Right lobe of liver (tissue), 6 donors: ENCODE results near the gene SYNE2. TPM values are rescaled to one million over a fixed set of nuclear protein-coding genes. Genes with fewer than 3 reads are reported as not detected.

Experiments used
- ATAC-seq, 4 donors: fragments of 200-7000 bp; cut with Tn5 transposase; one replicate each; pipeline ENCODE4 v1.9.1; 2020; ENCODE audit warnings: mild to moderate bottlenecking in 4 of 4, moderate library complexity in 4 of 4
- DNase-seq, 3 donors: peaks; one replicate each; pipeline ENCODE4 v3.0.0-alpha.2; 2020
- H3K27ac ChIP-seq, 3 donors: fragments of 200-600 bp; one replicate each; pipeline ENCODE4 v1.8.0; 2022
- H3K27me3 ChIP-seq, 2 donors: fragments of 200-600 bp; one replicate each; pipeline ENCODE4 v1.8.0; 2022
- H3K36me3 ChIP-seq, 4 donors: fragments of 200-600 bp; sonication (generic) in 1 of 4; one replicate each; pipeline versions ENCODE4 v1.5.1 to v1.8.0; 2017 to 2022; ENCODE audit warnings: control low read depth in 1 of 4
- H3K4me1 ChIP-seq, 4 donors: fragments of 200-600 bp; sonication (generic) in 1 of 4; one replicate each; pipeline versions ENCODE4 v1.5.1 to v1.8.0; 2017 to 2022; ENCODE audit warnings: control low read depth in 1 of 4
- H3K4me3 ChIP-seq, 3 donors: fragments of 200-600 bp; one replicate each; pipeline ENCODE4 v1.8.0; 2022
- H3K9me3 ChIP-seq, 4 donors: fragments of 200-600 bp; sonication (generic) in 1 of 4; one replicate each; pipeline versions ENCODE4 v1.5.1 to v1.8.0; 2017 to 2022; ENCODE audit warnings: control low read depth in 1 of 4
- CTCF ChIP-seq, 4 donors: fragments of 200-600 bp in 3 of 4; fragments of 450-650 bp in 1 of 4; IDR thresholded peaks; one replicate each; pipeline versions ENCODE4 v1.5.1 to v1.8.0; 2016 to 2022; ENCODE audit warnings: antibody characterized with exemption in 4 of 4, mild to moderate bottlenecking in 2 of 4
- POLR2A ChIP-seq: fragments of 450-650 bp; IDR thresholded peaks from one replicate; pipeline ENCODE4 v1.6.1; 2017; ENCODE audit warnings: antibody characterized with exemption, mild to moderate bottlenecking
- WGBS: methylation state at CpG from one replicate; pipeline ENCODE4 v1.1.6; 2018; ENCODE audit warnings: low coverage, low lambda C conversion rate; ENCODE audit not compliant: insufficient coverage; ENCODE audit errors: missing lambda C conversion rate; 5-methylcytosine and 5-hydroxymethylcytosine counted together
- intact Hi-C, 2 donors: fragments of 100-400 bp; cut with DNase I; formaldehyde crosslinking; loops; one replicate each; pipeline versions ENCODE4 v1.11.2 to v1.14.1; 2022
- total RNA-seq, 6 experiments: library from RNA; depleted of rRNA in 2 of 6; stranded (reverse); fragments of >200 nt in 2 of 6; fragmentation: NEBNext Ultra II Directional in 3 of 6; extraction: Animal tissue kit (Norgen Biotek cat#: 25700) in 3 of 6; gene quantifications; one replicate each; pipeline versions ENCODE4 v1.1.0 to v1.2.4, GENCODE V29; 2016 to 2023
- donor health status: DM: no; HTN: yes; CAD: no.
- donor health status: DM: no; HTN: no; CAD: no.
- donor health status: DM: no; HTN: no; CAD: no.
- donor health status: DM: no; HTN: yes; CAD: no.
- donor health status: DM: no; HTN: yes; CAD: no.

SYNE2 gene
- total RNA-seq, 6 experiments from 2014 or later = 34.6 to 118 (median 47.8) TPM

- H3K27me3 ChIP-seq = no peaks in the 10 kb centered on the region
- no peaks in the 10 kb centered on the region for H3K9me3 ChIP-seq
- H3K4me1 ChIP-seq = peaks cover 0 to 25% (median 6%) of the 10 kb centered on the region in 4 donors
- WGBS = 95% methylated on average over 2 of the region's 2 CpGs
- peaks cover 0 to 26% (median 21%) of the 10 kb centered on the region in 4 donors for H3K36me3 ChIP-seq
- intact Hi-C loops = no loop called here
- peak overlapping the region in 1 of 3 donors; percentile 76 for H3K27ac ChIP-seq
- H3K4me3 ChIP-seq = no peak overlapping the region
- ATAC-seq = no peak
- TF ChIP-seq POLR2A (no peak), CTCF (IDR thresholded peaks at IDR 0.05) (no peak)
- DNase-seq = no peak
These were observed 266.7 kb downstream of the SYNE2 start for GRCh38 chr14:64119500-64119899.

- Histone ChIP-seq H3K27ac (no peak overlapping the region), H3K4me1 (peaks cover 0 to 23% (median 6%) of the 10 kb centered on the region in 4 donors), H3K4me3 (no peak overlapping the region), H3K9me3 (no peaks in the 10 kb centered on the region), H3K36me3 (peaks cover 0 to 30% (median 23%) of the 10 kb centered on the region in 4 donors), H3K27me3 (no peaks in the 10 kb centered on the region)
- DNase-seq = no peak
- no peak for ATAC-seq
- intact Hi-C loops = no loop called here
- TF ChIP-seq CTCF (IDR thresholded peaks at IDR 0.05) (no peak), POLR2A (no peak)
These were observed 267.2 kb downstream of the SYNE2 start for GRCh38 chr14:64119980-64120379.

- DNase-seq (peak; percentile 83 to 94 (median 91)), ATAC-seq (peak; percentile 89 to 99 (median 98))
- Histone ChIP-seq H3K4me3 (no peak overlapping the region), H3K27ac (peak overlapping the region; percentile 58 to 91 (median 68)), H3K4me1 (peaks cover 0 to 19% (median 3%) of the 10 kb centered on the region in 4 donors), H3K9me3 (no peaks in the 10 kb centered on the region), H3K36me3 (peaks cover 0 to 55% (median 41%) of the 10 kb centered on the region in 4 donors), H3K27me3 (no peaks in the 10 kb centered on the region)
- WGBS = 24% methylated on average over 5 of the region's 5 CpGs
- intact Hi-C loops = no loop called here
- TF ChIP-seq CTCF (IDR thresholded peaks at IDR 0.05) (peak in 2 of 4 donors; percentile 9 to 16), POLR2A (peak; percentile 28)
These were observed 270.5 kb downstream of the SYNE2 start for GRCh38 chr14:64123241-64123822.

GRCh38 chr14:64125270-64125669 is 272.5 kb downstream of the SYNE2 start:
- Histone ChIP-seq H3K4me3 (no peak overlapping the region), H3K36me3 (peaks cover 4 to 66% (median 44%) of the 10 kb centered on the region in 4 donors), H3K9me3 (no peaks in the 10 kb centered on the region), H3K27ac (no peak overlapping the region), H3K4me1 (peaks cover 0 to 19% (median 3%) of the 10 kb centered on the region in 4 donors), H3K27me3 (no peaks in the 10 kb centered on the region)
- DNase-seq (no peak), ATAC-seq (no peak)
- intact Hi-C loops = no loop called here
- 78% methylated on average over 2 of the region's 2 CpGs for WGBS
- TF ChIP-seq CTCF (IDR thresholded peaks at IDR 0.05) (no peak), POLR2A (no peak)
